ENCODE data around the gene RNF222.
A peak's percentile ranks its signal among the peaks of the same experiment; 100 is the strongest.

Gene RNF222

GRCh38 chr17:8397636-8398035, at the start of gene RNF222:
RNF222 (minus strand) TSS chr17:8397827; CDS start chr17:8393461, 4,366 bp downstream.
- no peak for DNase-seq

- no peak for DNase-seq
These were observed 47.9 kb upstream of the RNF222 start for GRCh38 chr17:8445536-8445935.

- DNase-seq, result no peak
These were observed 46.9 kb upstream of the RNF222 start for GRCh38 chr17:8444494-8444893.

- no peak for DNase-seq
These were observed 46.1 kb upstream of the RNF222 start for GRCh38 chr17:8443756-8444155.

- DNase-seq, result no peak
These were observed 44.7 kb upstream of the RNF222 start for GRCh38 chr17:8442310-8442709.

GRCh38 chr17:8441690-8442089, 44.1 kb upstream of the RNF222 start:
- no peak for DNase-seq

GRCh38 chr17:8439681-8440080, 42.1 kb upstream of the RNF222 start:
- no peak for DNase-seq

- no peak for DNase-seq
These were observed 40.8 kb upstream of the RNF222 start for GRCh38 chr17:8438441-8438840.

- DNase-seq, result no peak
These were observed 39.2 kb upstream of the RNF222 start for GRCh38 chr17:8436844-8437171.

GRCh38 chr17:8436169-8436843, 38.7 kb upstream of the RNF222 start:
- peak; percentile 85 for DNase-seq

- DNase-seq, result peak; percentile 99
These were observed 37.9 kb upstream of the RNF222 start, which contains the start of gene NDEL1 for GRCh38 chr17:8435245-8436168. NDEL1 (plus strand) TSS chr17:8435884; CDS start chr17:8444272, 8,388 bp downstream.

- no peak for DNase-seq
These were observed 33.3 kb upstream of the RNF222 start for GRCh38 chr17:8430966-8431365.

GRCh38 chr17:8426802-8427201, 29.2 kb upstream of the RNF222 start:
- DNase-seq, result no peak

GRCh38 chr17:8426094-8426720, 28.6 kb upstream of the RNF222 start:
- DNase-seq, result no peak

GRCh38 chr17:8421571-8421970, 23.9 kb upstream of the RNF222 start:
- no peak for DNase-seq

- no peak for DNase-seq
These were observed 22.7 kb upstream of the RNF222 start for GRCh38 chr17:8420041-8420934.

- DNase-seq, result no peak
These were observed 21.7 kb upstream of the RNF222 start for GRCh38 chr17:8419305-8419704.

GRCh38 chr17:8418471-8418870, 20.8 kb upstream of the RNF222 start:
- DNase-seq, result no peak

- no peak for DNase-seq
These were observed 20.2 kb upstream of the RNF222 start for GRCh38 chr17:8417806-8418205.

GRCh38 chr17:8413938-8414337, 16.3 kb upstream of the RNF222 start:
- no peak for DNase-seq

GRCh38 chr17:8413328-8413727, 15.7 kb upstream of the RNF222 start:
- no peak for DNase-seq

- no peak for DNase-seq
These were observed 14.5 kb upstream of the RNF222 start for GRCh38 chr17:8412089-8412488.

GRCh38 chr17:8410883-8411238, 13.2 kb upstream of the RNF222 start:
- no peak for DNase-seq
